WTC11 (cell line): ENCODE data around the gene HAX1. TPM values are rescaled to one million over a fixed set of nuclear protein-coding genes. Genes with fewer than 3 reads are reported as not detected.

Experiments
- ATAC-seq: fragments of 200-7000 bp; cut with Tn5 transposase; 2 replicates; pipeline ENCODE4 v1.10.0; 2021; ENCODE audit warnings: mild to moderate bottlenecking, moderate library complexity
- CTCF ChIA-PET: fragments of 300-600 bp; sonication (Branson Sonifier 250); formaldehyde crosslinking; loops from one replicate; lab custom pipeline; 2021; ENCODE audit warnings: antibody characterized with exemption; lab: Charles Lee
- POLR2A ChIA-PET: fragments of 350-600 bp; sonication (Branson Sonifier 250); formaldehyde crosslinking; loops from one replicate; lab custom pipeline; 2021; ENCODE audit warnings: antibody characterized with exemption; lab: Charles Lee
- DNase-seq: peaks from one replicate; pipeline ENCODE4 v3.0.0; 2021; ENCODE audit warnings: low spot score
- H3K27ac Mint-ChIP-seq: 2 replicates; pipeline ENCODE4 v1.8.0; 2021; ENCODE audit warnings: mixed read lengths
- H3K27me3 Mint-ChIP-seq: 2 replicates; pipeline ENCODE4 v1.8.0; 2021; ENCODE audit warnings: low read depth, mild to moderate bottlenecking, moderate library complexity, mixed read lengths
- H3K36me3 Mint-ChIP-seq: 2 replicates; pipeline ENCODE4 v1.8.0; 2021; ENCODE audit warnings: mixed read lengths
- H3K4me1 Mint-ChIP-seq: 2 replicates; pipeline ENCODE4 v1.8.0; 2022; ENCODE audit warnings: mixed read lengths
- H3K4me3 Mint-ChIP-seq: 2 replicates; pipeline ENCODE4 v1.8.0; 2021; ENCODE audit warnings: mild to moderate bottlenecking, moderate library complexity, mixed read lengths
- H3K9me3 Mint-ChIP-seq: 2 replicates; pipeline ENCODE4 v1.8.0; 2021; ENCODE audit warnings: mixed read lengths
- ARID4B ChIP-seq: sonication (generic); formaldehyde crosslinking; IDR thresholded peaks from 2 replicates; pipeline ENCODE4 v1.8.0; 2023; ENCODE audit warnings: missing genetic modification reagents, mild to moderate bottlenecking, borderline replicate concordance
- ATF2 ChIP-seq: sonication (generic); formaldehyde crosslinking; IDR thresholded peaks from 2 replicates; pipeline ENCODE4 v1.8.1; 2022; ENCODE audit warnings: low read depth, missing genetic modification reagents, borderline replicate concordance
- CTCF ChIP-seq: fragments of 200-600 bp; IDR thresholded peaks from 2 replicates; pipeline ENCODE4 v1.8.0; 2022; ENCODE audit warnings: antibody characterized with exemption
- E2F4 ChIP-seq: sonication (generic); formaldehyde crosslinking; IDR thresholded peaks from 2 replicates; pipeline ENCODE4 v1.8.1; 2022; ENCODE audit warnings: low read depth, mild to moderate bottlenecking, moderate library complexity, missing genetic modification reagents, borderline replicate concordance
- ESRRA ChIP-seq: sonication (generic); formaldehyde crosslinking; IDR thresholded peaks from 2 replicates; pipeline ENCODE4 v1.8.1; 2022; ENCODE audit warnings: mild to moderate bottlenecking, missing genetic modification reagents, borderline replicate concordance
- GABPB1 ChIP-seq: sonication (generic); formaldehyde crosslinking; IDR thresholded peaks from 2 replicates; pipeline ENCODE4 v1.8.1; 2023; ENCODE audit warnings: mild to moderate bottlenecking, missing genetic modification reagents
- GRHL2 ChIP-seq: fragments of 250-450 bp; sonication (Bioruptor Pico); IDR thresholded peaks from 2 replicates; pipeline ENCODE4 v1.8.0; 2022; ENCODE audit warnings: mild to moderate bottlenecking, moderate library complexity; ENCODE audit not compliant: insufficient replicate concordance, severe bottlenecking
- IRF2 ChIP-seq: sonication (generic); formaldehyde crosslinking; IDR thresholded peaks from 2 replicates; pipeline ENCODE4 v1.8.0; 2022; ENCODE audit warnings: low read depth, missing genetic modification reagents, borderline replicate concordance
- JUN ChIP-seq: sonication (generic); formaldehyde crosslinking; IDR thresholded peaks from 2 replicates; pipeline ENCODE4 v1.8.0; 2023; ENCODE audit warnings: mild to moderate bottlenecking, missing genetic modification reagents
- MLX ChIP-seq: sonication (generic); formaldehyde crosslinking; IDR thresholded peaks from 2 replicates; pipeline ENCODE4 v1.8.1; 2023; ENCODE audit warnings: mild to moderate bottlenecking, missing genetic modification reagents, moderate library complexity
- MXD4 ChIP-seq: fragments of 250-450 bp; sonication (Bioruptor Pico); IDR thresholded peaks from 2 replicates; pipeline ENCODE4 v1.8.0; 2021; ENCODE audit warnings: mild to moderate bottlenecking, moderate library complexity, borderline replicate concordance
- NFATC4 ChIP-seq: fragments of 250-450 bp; sonication (Bioruptor Pico); IDR thresholded peaks from 2 replicates; pipeline ENCODE4 v1.9.0; 2021; ENCODE audit warnings: mild to moderate bottlenecking
- STAT6 ChIP-seq: sonication (generic); formaldehyde crosslinking; conservative IDR thresholded peaks from 2 replicates; pipeline ENCODE4 v1.8.1; 2023; ENCODE audit warnings: mild to moderate bottlenecking, low read depth, missing genetic modification reagents, moderate library complexity
- USF2 ChIP-seq: sonication (generic); formaldehyde crosslinking; IDR thresholded peaks from 2 replicates; pipeline ENCODE4 v1.8.1; 2023; ENCODE audit warnings: mild to moderate bottlenecking, missing genetic modification reagents, moderate library complexity
- ZBTB43 ChIP-seq: sonication (generic); formaldehyde crosslinking; IDR thresholded peaks from 2 replicates; pipeline ENCODE4 v1.8.1; 2023; ENCODE audit warnings: mild to moderate bottlenecking, missing genetic modification reagents
- ZMAT4 ChIP-seq: fragments of 250-450 bp; sonication (Bioruptor Pico); IDR thresholded peaks from 2 replicates; pipeline ENCODE4 v1.9.0; 2021; ENCODE audit warnings: mild to moderate bottlenecking
- ZNF423 ChIP-seq: fragments of 250-450 bp; sonication (Bioruptor Pico); IDR thresholded peaks from 2 replicates; pipeline ENCODE4 v2.1.2; 2022; ENCODE audit warnings: mild to moderate bottlenecking, moderate library complexity
- total RNA-seq: library from RNA; stranded (reverse); gene quantifications from 3 replicates; pipeline ENCODE4 v1.2.3, GENCODE V29; 2021

HAX1 gene
- total RNA-seq, 1 experiment from 2014 or later, result 69.2 TPM

- TF ChIP-seq E2F4, result no peak
- TF ChIP-seq MLX, result no peak
- TF ChIP-seq CTCF, result no peak
- TF ChIP-seq ZMAT4 (CRISPR knock-in tag), result no peak
- no peak for TF ChIP-seq ZBTB43 (CRISPR knock-in tag)
- no peak for TF ChIP-seq IRF2 (CRISPR knock-in tag)
- TF ChIP-seq ARID4B (CRISPR knock-in tag), result no peak
- no peak for TF ChIP-seq GABPB1 (CRISPR knock-in tag)
- TF ChIP-seq NFATC4 (CRISPR knock-in tag), result no peak
- TF ChIP-seq ATF2, result no peak
- ATAC-seq, result no peak
- no peaks in the 10 kb centered on the region for H3K9me3 Mint-ChIP-seq
- no peaks in the 10 kb centered on the region for H3K4me1 Mint-ChIP-seq
- no peak for DNase-seq
- POLR2A ChIA-PET, result no interaction called here
- H3K27me3 Mint-ChIP-seq, result no peaks in the 10 kb centered on the region
- no peak overlapping the region for H3K4me3 Mint-ChIP-seq
- no peak overlapping the region for H3K27ac Mint-ChIP-seq
- CTCF ChIA-PET, result no interaction called here
- H3K36me3 Mint-ChIP-seq, result peaks cover 90% of the 10 kb centered on the region
Measured at GRCh38 chr1:154241703-154242351, 30.6 kb upstream of the HAX1 start.

- DNase-seq (no peak), ATAC-seq (no peak)
- H3K36me3 Mint-ChIP-seq, result peaks cover 87% of the 10 kb centered on the region
- ChIA-PET CTCF (interaction anchor here (0.7 kb wide), 1 partner anchor 99 kb away, joined by 3 read pairs; no protein-coding TSS in a partner anchor), POLR2A (no interaction called here)
- H3K4me1 Mint-ChIP-seq, result no peaks in the 10 kb centered on the region
- no peaks in the 10 kb centered on the region for H3K27me3 Mint-ChIP-seq
- no peaks in the 10 kb centered on the region for H3K9me3 Mint-ChIP-seq
- H3K27ac Mint-ChIP-seq, result no peak overlapping the region
- H3K4me3 Mint-ChIP-seq, result no peak overlapping the region
- TF ChIP-seq E2F4 (no peak), STAT6 (CRISPR knock-in tag) (no peak), ZNF423 (CRISPR knock-in tag) (no peak), ESRRA (CRISPR knock-in tag) (no peak), USF2 (CRISPR knock-in tag) (no peak), JUN (no peak), GRHL2 (CRISPR knock-in tag) (no peak), MXD4 (no peak)
Measured at GRCh38 chr1:154253671-154254070, 18.8 kb upstream of the HAX1 start.
